Peyer's patch (tissue), 4 donors: ENCODE measurements around the gene NRROS.

Source experiments
- POLR2A ChIP-seq, 2 donors: fragments of 450-650 bp; IDR thresholded peaks; one replicate each; pipeline ENCODE4 v1.5.1; 2017; ENCODE audit warnings: antibody characterized with exemption in 2 of 2, mild to moderate bottlenecking in 2 of 2, moderate library complexity in 2 of 2
- TF ChIP-seq, protein P1 (sequence below), 6 experiments: fragments of 450-650 bp in 4 of 6; fragments of 200-600 bp in 2 of 6; sonication (generic) in 1 of 6; IDR thresholded peaks; one replicate each; pipeline ENCODE4 v1.5.1; 2017 to 2019; ENCODE audit warnings: antibody characterized with exemption in 6 of 6, mild to moderate bottlenecking in 3 of 6, moderate library complexity in 1 of 6

- TF ChIP-seq, protein P1, sequence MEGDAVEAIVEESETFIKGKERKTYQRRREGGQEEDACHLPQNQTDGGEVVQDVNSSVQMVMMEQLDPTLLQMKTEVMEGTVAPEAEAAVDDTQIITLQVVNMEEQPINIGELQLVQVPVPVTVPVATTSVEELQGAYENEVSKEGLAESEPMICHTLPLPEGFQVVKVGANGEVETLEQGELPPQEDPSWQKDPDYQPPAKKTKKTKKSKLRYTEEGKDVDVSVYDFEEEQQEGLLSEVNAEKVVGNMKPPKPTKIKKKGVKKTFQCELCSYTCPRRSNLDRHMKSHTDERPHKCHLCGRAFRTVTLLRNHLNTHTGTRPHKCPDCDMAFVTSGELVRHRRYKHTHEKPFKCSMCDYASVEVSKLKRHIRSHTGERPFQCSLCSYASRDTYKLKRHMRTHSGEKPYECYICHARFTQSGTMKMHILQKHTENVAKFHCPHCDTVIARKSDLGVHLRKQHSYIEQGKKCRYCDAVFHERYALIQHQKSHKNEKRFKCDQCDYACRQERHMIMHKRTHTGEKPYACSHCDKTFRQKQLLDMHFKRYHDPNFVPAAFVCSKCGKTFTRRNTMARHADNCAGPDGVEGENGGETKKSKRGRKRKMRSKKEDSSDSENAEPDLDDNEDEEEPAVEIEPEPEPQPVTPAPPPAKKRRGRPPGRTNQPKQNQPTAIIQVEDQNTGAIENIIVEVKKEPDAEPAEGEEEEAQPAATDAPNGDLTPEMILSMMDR (IDR thresholded peaks at IDR 0.05) = no peak
- no peak for TF ChIP-seq POLR2A (IDR thresholded peaks at IDR 0.05)
Observed at GRCh38 chr3:196670339-196670738, 30.8 kb downstream of the NRROS start.
